Psoas muscle (tissue), 8 donors: ENCODE measurements around the gene DYNLRB1. TPM values are rescaled to one million over a fixed set of nuclear protein-coding genes. Genes with fewer than 3 reads are reported as not detected.

ENCODE experiments used
- ATAC-seq, 4 donors: fragments of 200-7000 bp; cut with Tn5 transposase; one replicate each; pipeline ENCODE4 v1.9.1; 2020; ENCODE audit warnings: moderate library complexity in 3 of 4, mild to moderate bottlenecking in 2 of 4
- DNase-seq, 2 donors: peaks; one replicate each; pipeline ENCODE4 v3.0.0-alpha.2; 2020
- H3K27ac ChIP-seq: fragments of 200-600 bp; one replicate; pipeline ENCODE4 v1.8.0; 2022
- H3K27me3 ChIP-seq, 3 donors: fragments of 200-600 bp in 1 of 3; one replicate each; pipeline versions ENCODE4 v1.6.1 to v1.8.0; 2013 to 2022; ENCODE audit warnings: low read length in 2 of 3, mild to moderate bottlenecking in 2 of 3, moderate library complexity in 1 of 3; ENCODE audit not compliant: insufficient read depth in 3 of 3
- H3K36me3 ChIP-seq, 2 donors: fragments of 200-600 bp in 1 of 2; one replicate each; pipeline versions ENCODE4 v1.6.1 to v1.8.0; 2013 to 2022; ENCODE audit warnings: low read depth in 1 of 2, mild to moderate bottlenecking in 1 of 2, moderate library complexity in 1 of 2; ENCODE audit not compliant: insufficient read depth in 1 of 2
- H3K4me1 ChIP-seq: fragments of 200-600 bp; one replicate; pipeline ENCODE4 v1.8.0; 2022
- H3K4me3 ChIP-seq: fragments of 200-600 bp; one replicate; pipeline ENCODE4 v1.8.0; 2022; ENCODE audit warnings: mild to moderate bottlenecking
- H3K9me3 ChIP-seq: fragments of 200-600 bp; one replicate; pipeline ENCODE4 v1.8.0; 2022
- WGBS, 3 donors: extraction: QIAGEN DNeasy Blood & Tissue Kit; methylation state at CpG; one replicate each; pipeline versions ENCODE4 v1.1.6 to v1.1.7; 2013; 5-methylcytosine and 5-hydroxymethylcytosine counted together
- intact Hi-C, 2 donors: fragments of 100-400 bp; cut with DNase I; formaldehyde crosslinking; loops; one replicate each; pipeline versions ENCODE4 v1.11.0 to v1.14.2; 2022
- polyA plus RNA-seq, 3 donors: library from polyadenylated mRNA; stranded (reverse); fragments of 200-250 nt; gene quantifications; one replicate each; pipeline ENCODE4 v1.2.3, GENCODE V29; 2013
- total RNA-seq, 4 donors: library from RNA; stranded (reverse); fragmentation: NEBNext Ultra II Directional in 2 of 4; extraction: Animal tissue kit (Norgen Biotek cat#: 25700) in 2 of 4; gene quantifications; one replicate each; pipeline versions ENCODE4 v1.2.1 to v1.2.4, GENCODE V29; 2021 to 2023
- TF ChIP-seq, protein P1 (sequence below): fragments of 200-600 bp; IDR thresholded peaks from one replicate; pipeline ENCODE4 v1.8.0; 2022; ENCODE audit warnings: antibody characterized with exemption
- donor health status: healthy with polysubstance abuse.
- donor health status: DM: no; HTN: no; CAD: no; lungs with moderate emphysema.
- donor health status: Bipolar disorder and iron deficiency.
- donor health status: healthy.
- donor health status: DM: yes; HTN: yes; CAD: no.
- donor health status: DM: no; HTN: no; CAD: no.
- donor health status: DM: no; HTN: no; CAD: no.
- donor health status: DM: yes; HTN: yes; CAD: no.

DYNLRB1 gene
- total and polyA plus RNA-seq, 7 donors: 93.2 to 179 (median 119) TPM

DNA sequence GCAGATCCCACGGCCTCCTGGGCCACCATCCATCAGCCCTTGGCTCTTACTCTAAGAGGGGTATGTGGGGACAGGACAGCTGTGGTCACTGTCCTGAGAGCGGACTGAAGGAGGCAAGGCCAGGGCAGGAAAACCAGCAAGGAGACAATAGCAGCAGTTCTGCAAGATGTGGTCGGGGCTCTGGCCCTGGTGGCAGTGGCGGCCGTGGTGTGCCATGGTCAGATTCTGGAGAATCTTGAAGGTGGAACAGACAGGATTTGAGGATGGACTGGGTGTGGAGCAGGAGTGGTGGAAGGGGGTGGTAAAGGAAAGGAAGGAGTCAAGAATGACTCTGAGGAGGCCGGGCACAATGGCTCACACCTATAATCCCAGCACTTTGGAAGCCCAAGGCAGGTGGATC lies 36.3 kb downstream of the DYNLRB1 start:
- H3K9me3 ChIP-seq: no peaks in the 10 kb centered on the region
- DNase-seq (no peak), ATAC-seq (no peak)
- 82 to 88% (median 83%) methylated on average over 6 of the region's 6 CpGs for WGBS, 3 donors
- no peak overlapping the region for H3K4me3 ChIP-seq
- H3K27ac ChIP-seq: no peak overlapping the region
- intact Hi-C loops: no loop called here
- no peaks in the 10 kb centered on the region for H3K27me3 ChIP-seq
- TF ChIP-seq, protein P1, sequence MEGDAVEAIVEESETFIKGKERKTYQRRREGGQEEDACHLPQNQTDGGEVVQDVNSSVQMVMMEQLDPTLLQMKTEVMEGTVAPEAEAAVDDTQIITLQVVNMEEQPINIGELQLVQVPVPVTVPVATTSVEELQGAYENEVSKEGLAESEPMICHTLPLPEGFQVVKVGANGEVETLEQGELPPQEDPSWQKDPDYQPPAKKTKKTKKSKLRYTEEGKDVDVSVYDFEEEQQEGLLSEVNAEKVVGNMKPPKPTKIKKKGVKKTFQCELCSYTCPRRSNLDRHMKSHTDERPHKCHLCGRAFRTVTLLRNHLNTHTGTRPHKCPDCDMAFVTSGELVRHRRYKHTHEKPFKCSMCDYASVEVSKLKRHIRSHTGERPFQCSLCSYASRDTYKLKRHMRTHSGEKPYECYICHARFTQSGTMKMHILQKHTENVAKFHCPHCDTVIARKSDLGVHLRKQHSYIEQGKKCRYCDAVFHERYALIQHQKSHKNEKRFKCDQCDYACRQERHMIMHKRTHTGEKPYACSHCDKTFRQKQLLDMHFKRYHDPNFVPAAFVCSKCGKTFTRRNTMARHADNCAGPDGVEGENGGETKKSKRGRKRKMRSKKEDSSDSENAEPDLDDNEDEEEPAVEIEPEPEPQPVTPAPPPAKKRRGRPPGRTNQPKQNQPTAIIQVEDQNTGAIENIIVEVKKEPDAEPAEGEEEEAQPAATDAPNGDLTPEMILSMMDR: no peak
- peaks cover 4% of the 10 kb centered on the region for H3K4me1 ChIP-seq
- H3K36me3 ChIP-seq: no peaks in the 10 kb centered on the region

- no peak for DNase-seq
- no peak overlapping the region for H3K4me3 ChIP-seq
- 27 to 38% (median 27%) methylated on average over 4 of the region's 4 CpGs for WGBS, 3 donors
- TF ChIP-seq, protein P1: no peak
- no peaks in the 10 kb centered on the region for H3K27me3 ChIP-seq
- ATAC-seq: peak; percentile 56 to 84 (median 68)
- peak overlapping the region; percentile 54 for H3K27ac ChIP-seq
- H3K4me1 ChIP-seq: peaks cover 7% of the 10 kb centered on the region
- intact Hi-C loops: no loop called here
- H3K9me3 ChIP-seq: no peaks in the 10 kb centered on the region
- H3K36me3 ChIP-seq: no peaks in the 10 kb centered on the region
These were observed 37.2 kb downstream of the DYNLRB1 start for GRCh38 chr20:34553366-34553867.

- TF ChIP-seq, protein P1: no peak
- Histone ChIP-seq H3K36me3 (no peaks in the 10 kb centered on the region), H3K9me3 (no peaks in the 10 kb centered on the region), H3K4me3 (peak overlapping the region; percentile 82), H3K4me1 (peaks cover 7% of the 10 kb centered on the region), H3K27me3 (no peaks in the 10 kb centered on the region), H3K27ac (peak overlapping the region; percentile 86)
- intact Hi-C loops: loop anchor here in 1 of 2 donors (5.0 kb wide), 1 partner anchor 149 kb away; no protein-coding TSS in a partner anchor
- no peak for DNase-seq
- WGBS, 3 donors: 23 to 27% (median 23%) methylated on average over 11 of the region's 11 CpGs
- ATAC-seq: peak in 1 of 4 donors; percentile 1
These were observed 41.7 kb downstream of the DYNLRB1 start for GRCh38 chr20:34557936-34558319.

DNA sequence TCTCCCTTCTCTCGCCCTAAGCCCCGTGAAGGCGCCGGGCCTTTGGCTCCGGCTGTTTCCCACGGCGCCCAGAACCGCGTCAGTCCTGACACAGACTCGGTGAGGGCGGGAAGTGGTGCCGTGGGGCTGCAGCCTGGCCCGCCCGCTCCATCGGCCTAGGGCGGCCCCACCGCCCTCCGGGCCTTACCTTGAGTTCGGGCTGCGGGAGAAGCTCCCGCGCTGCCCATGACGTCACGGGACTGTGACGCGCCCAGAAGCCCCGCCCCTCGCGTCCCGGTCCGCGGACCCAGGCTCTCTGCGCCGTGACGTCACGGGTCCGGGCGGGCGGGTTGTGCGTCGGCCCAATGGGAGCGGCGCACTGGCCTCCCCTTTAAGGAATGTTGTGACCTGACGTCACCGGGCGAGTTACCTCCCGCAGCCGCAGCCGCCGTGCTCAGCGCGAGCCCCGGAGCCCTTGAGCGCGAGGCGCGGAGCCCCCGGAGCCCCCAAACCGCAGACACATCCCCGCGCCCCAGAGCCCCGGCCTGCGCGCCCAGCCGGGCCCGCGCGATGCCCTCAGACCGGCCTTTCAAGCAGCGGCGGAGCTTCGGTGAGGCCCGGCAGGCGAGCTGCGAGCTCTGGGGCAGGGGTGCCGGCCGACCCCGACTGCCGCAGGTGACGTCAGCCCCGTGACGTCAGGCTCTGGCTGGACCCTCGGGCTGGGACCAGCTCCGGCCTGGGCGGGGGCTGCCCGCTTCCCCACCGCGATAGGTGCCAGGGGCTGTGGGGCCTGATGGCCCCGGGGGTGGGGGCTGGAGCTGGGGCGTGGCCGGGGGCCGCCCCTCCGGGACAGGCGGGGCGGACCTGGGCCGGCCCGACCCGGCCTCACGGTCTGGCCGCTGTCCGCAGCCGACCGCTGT lies 42.3 kb downstream of the DYNLRB1 start, which contains the start of gene MAP1LC3A:
MAP1LC3A (plus strand) TSS at position 399 of the 899 bp plus-strand sequence; CDS start at position 550, 151 bp downstream.
- Histone ChIP-seq H3K36me3 (no peaks in the 10 kb centered on the region), H3K27ac (peak within 1 kb of the TSS; percentile 86), H3K4me3 (peak within 1 kb of the TSS; percentile 82), H3K9me3 (no peaks in the 10 kb centered on the region), H3K27me3 (no peaks in the 10 kb centered on the region), H3K4me1 (peaks cover 7% of the 10 kb centered on the region)
- 1 to 3% (median 2%) methylated on average over 78 to 103 of the region's 103 CpGs for WGBS, 3 donors
- peak; percentile 94 to 96 (median 94) for ATAC-seq
- intact Hi-C loops: loop anchor here in 1 of 2 donors (5.0 kb wide), 1 partner anchor 149 kb away; no protein-coding TSS in a partner anchor
- TF ChIP-seq, protein P1: no peak
- DNase-seq: peak; percentile 95 to 97
